ENCODE results near the gene FBXL14.

- no peak for TF ChIP-seq CTCF (IDR thresholded peaks at IDR 0.05 in 8 of 11, conservative IDR thresholded peaks at IDR 0.05 in 3 of 11)
- no peak for TF ChIP-seq POLR2A (IDR thresholded peaks at IDR 0.05)
These were observed 25.2 kb upstream of the FBXL14 start for GRCh38 chr12:1619587-1619986.
